Neural progenitor cell (in vitro differentiated cells): ENCODE results near the gene COQ9.

ENCODE experiments used
- CTCF ChIP-seq: fragments of 200-600 bp; sonication (generic); IDR thresholded peaks from 2 replicates; pipeline ENCODE4 v1.5.1; 2017; ENCODE audit warnings: antibody characterized with exemption, mild to moderate bottlenecking
- EZH2 ChIP-seq: fragments of 200-600 bp; sonication (generic); IDR thresholded peaks from 2 replicates; pipeline ENCODE4 v1.6.1; 2017; ENCODE audit warnings: antibody characterized with exemption, mild to moderate bottlenecking, moderate library complexity

DNA sequence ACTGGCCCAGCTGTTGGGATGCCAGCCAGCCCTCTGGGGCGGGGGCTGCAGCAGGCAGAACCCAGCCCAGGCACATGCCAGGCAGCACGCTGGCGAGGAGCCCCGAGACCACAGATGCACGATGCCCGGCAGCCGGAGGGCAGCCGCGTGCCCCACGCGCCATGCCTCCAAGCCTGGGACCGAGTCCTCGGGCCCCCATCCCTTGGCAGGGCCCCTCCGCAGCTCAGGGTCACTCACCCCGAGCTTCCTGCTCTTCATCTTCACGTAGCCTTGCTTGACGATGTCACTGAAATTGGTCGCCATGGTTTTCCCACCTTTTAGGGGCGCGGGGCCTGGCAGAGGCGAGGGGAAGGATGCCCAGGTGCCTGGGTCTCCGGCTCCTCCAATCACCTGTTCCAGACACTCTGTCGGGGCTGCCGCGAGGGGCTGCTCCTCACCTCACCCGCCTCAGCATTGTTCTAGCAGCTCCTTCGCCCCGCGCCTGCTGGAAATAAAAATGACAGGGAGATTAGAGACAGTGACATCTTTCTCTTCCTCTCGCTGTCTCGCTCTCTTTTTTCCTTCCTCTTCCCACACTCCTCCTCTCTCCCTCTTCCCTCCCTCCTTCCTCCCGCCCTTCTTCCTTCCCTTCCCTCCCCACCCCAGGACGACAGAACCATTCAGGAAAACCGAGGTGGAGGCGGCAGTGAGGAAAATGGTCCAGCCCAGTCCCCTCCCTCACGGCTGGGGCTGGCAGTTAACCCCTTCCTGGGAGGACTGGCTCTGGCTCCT is 32.1 kb downstream of the COQ9 start:
- TF ChIP-seq CTCF (no peak), EZH2 (no peak)
